NOMO-1 treated with DMSO at 0.1 percent for 48 hours (cell line): Measurements from ENCODE around the gene SCIMP.
"Not testable (repeated sequence)": the region's sequence is repeated elsewhere in the genome, so short reads cannot be mapped to it uniquely, and the experiment has no call there.

ENCODE experiments used
- DNase-seq: peaks from one replicate; lab custom pipeline; 2025; ENCODE audit not compliant: unreplicated experiment; lab: John Stamatoyannopoulos, UW

Gene SCIMP

GRCh38 chr17:5238333-5238732, 3.7 kb upstream of the SCIMP start:
- DNase-seq, result no peak

- peak; percentile 78 for DNase-seq
These were observed 2.9 kb upstream of the SCIMP start for GRCh38 chr17:5237541-5238016.

- DNase-seq, result no peak
These were observed 2.4 kb upstream of the SCIMP start for GRCh38 chr17:5236938-5237540.

- DNase-seq, result not testable (repeated sequence)
These were observed 1.2 kb downstream of the SCIMP start for GRCh38 chr17:5233492-5233891.

- no peak for DNase-seq
These were observed 7.5 kb downstream of the SCIMP start for GRCh38 chr17:5226940-5227878.

- DNase-seq, result peak; percentile 67
These were observed 8.8 kb downstream of the SCIMP start for GRCh38 chr17:5225668-5226457.

- not testable (repeated sequence) for DNase-seq
These were observed 12.7 kb downstream of the SCIMP start for GRCh38 chr17:5221912-5222311.

- no peak for DNase-seq
These were observed 14.6 kb downstream of the SCIMP start for GRCh38 chr17:5220074-5220473.

- DNase-seq, result no peak
These were observed 15.1 kb downstream of the SCIMP start for GRCh38 chr17:5219536-5219935.

GRCh38 chr17:5217562-5217961, 17.1 kb downstream of the SCIMP start:
- DNase-seq, result not testable (repeated sequence)

GRCh38 chr17:5211458-5211857, 23.2 kb downstream of the SCIMP start:
- DNase-seq, result peak; percentile 51

- DNase-seq, result no peak
These were observed 23.9 kb downstream of the SCIMP start for GRCh38 chr17:5210614-5211252.

GRCh38 chr17:5210091-5210490, 24.6 kb downstream of the SCIMP start:
- no peak for DNase-seq

GRCh38 chr17:5209396-5209795, 25.3 kb downstream of the SCIMP start:
- no peak for DNase-seq

- DNase-seq, result no peak
These were observed 30.8 kb downstream of the SCIMP start for GRCh38 chr17:5203908-5204294.

GRCh38 chr17:5203178-5203907, 31.3 kb downstream of the SCIMP start:
- no peak for DNase-seq

- no peak for DNase-seq
These were observed 33.6 kb downstream of the SCIMP start for GRCh38 chr17:5201011-5201410.

- no peak for DNase-seq
These were observed 34.3 kb downstream of the SCIMP start for GRCh38 chr17:5200360-5200759.

- DNase-seq, result no peak
These were observed 36.2 kb downstream of the SCIMP start for GRCh38 chr17:5198472-5198871.

GRCh38 chr17:5194346-5194745, 40.3 kb downstream of the SCIMP start:
- DNase-seq, result no peak
